OCI-LY3 (cell line): ENCODE results near the gene IL25.

Experiments
- H2AFZ ChIP-seq: fragments of 200-600, 300-600 bp; shearing (Covaris generic); 2 replicates; pipeline ENCODE4 v1.6.0; 2014; ENCODE audit warnings: antibody characterized with exemption, low read depth, low read length
- H3K27ac ChIP-seq: fragments of 200-600, 300-600 bp; sonication (generic); 2 replicates; pipeline ENCODE4 v1.5.1; 2014; ENCODE audit warnings: mild to moderate bottlenecking, low read length, moderate library complexity, mixed read lengths
- H3K27me3 ChIP-seq: fragments of 200-600, 300-600 bp; sonication (generic); 2 replicates; pipeline ENCODE4 v1.6.1; 2014; ENCODE audit warnings: low read depth, low read length, mixed read lengths
- H3K36me3 ChIP-seq: fragments of 200-600, 300-600 bp; sonication (generic); replicated peaks from 2 replicates; pipeline ENCODE3; 2014; ENCODE audit warnings: low read depth, low read length, mixed read lengths
- H3K4me1 ChIP-seq: fragments of 300-600, 200-600 bp; sonication (generic); 2 replicates; pipeline ENCODE4 v1.6.1; 2014; ENCODE audit warnings: low read length, mixed read lengths
- H3K4me2 ChIP-seq: fragments of 200-600, 300-600 bp; sonication (generic); 2 replicates; pipeline ENCODE4 v1.6.1; 2014; ENCODE audit warnings: low read length, mixed read lengths
- H3K4me3 ChIP-seq: fragments of 300-600, 200-600 bp; sonication (generic); 2 replicates; pipeline ENCODE4 v1.5.1; 2014; ENCODE audit warnings: antibody characterized with exemption, mild to moderate bottlenecking, low read length, moderate library complexity
- H3K79me2 ChIP-seq: fragments of 300-600, 200-600 bp; shearing (Covaris generic); 2 replicates; pipeline ENCODE4 v1.6.1; 2014; ENCODE audit warnings: mild to moderate bottlenecking, low read length, mixed read lengths
- H3K9ac ChIP-seq: fragments of 300-600, 200-600 bp; shearing (Covaris generic); 2 replicates; pipeline ENCODE4 v1.6.0; 2014; ENCODE audit warnings: mild to moderate bottlenecking, low read length, moderate library complexity
- H3K9me3 ChIP-seq: fragments of 200-600, 300-600 bp; shearing (Covaris generic); 2 replicates; pipeline ENCODE4 v1.6.1; 2014; ENCODE audit warnings: low read length, mixed read lengths; ENCODE audit not compliant: insufficient read depth
- H4K20me1 ChIP-seq: fragments of 200-600, 300-600 bp; sonication (generic); 2 replicates; pipeline ENCODE4 v1.6.1; 2016; ENCODE audit warnings: low read length, mixed read lengths; ENCODE audit not compliant: insufficient read depth
- CTCF ChIP-seq: fragments of 200-600, 300-600 bp; sonication (generic); IDR thresholded peaks from 2 replicates; pipeline ENCODE4 v1.5.1; 2014; ENCODE audit warnings: antibody characterized with exemption, low read length, low read depth
- EZH2phosphoT487 ChIP-seq: fragments of 200-600 bp; shearing (Covaris generic); IDR thresholded peaks from 2 replicates; pipeline ENCODE4 v1.6.1; 2018; ENCODE audit warnings: antibody characterized with exemption, mixed run types, low read depth

Gene IL25

GRCh38 chr14:23347406-23348296 is 25.0 kb upstream of the IL25 start:
- Histone ChIP-seq H3K27ac (no peak overlapping the region), H3K79me2 (no peaks in the 10 kb centered on the region), H3K36me3 (no peaks in the 10 kb centered on the region), H3K9ac (no peak overlapping the region), H4K20me1 (no peaks in the 10 kb centered on the region), H3K4me3 (no peak overlapping the region), H3K4me1 (no peaks in the 10 kb centered on the region), H3K27me3 (no peaks in the 10 kb centered on the region), H2AFZ (no peak overlapping the region), H3K9me3 (no peaks in the 10 kb centered on the region), H3K4me2 (no peak overlapping the region)
- TF ChIP-seq EZH2phosphoT487 (no peak), CTCF (no peak)

- no peak overlapping the region for H3K27ac ChIP-seq
- H3K27me3 ChIP-seq: 0 out of 2 replicates have a peak, but pooled peaks cover 2% of the 10 kb centered on the region
- H3K4me2 ChIP-seq: no peak overlapping the region
- TF ChIP-seq CTCF: no peak
- no peak for TF ChIP-seq EZH2phosphoT487
- H4K20me1 ChIP-seq: no peaks in the 10 kb centered on the region
- H2AFZ ChIP-seq: no peak overlapping the region
- H3K79me2 ChIP-seq: no peaks in the 10 kb centered on the region
- H3K9me3 ChIP-seq: no peaks in the 10 kb centered on the region
- H3K9ac ChIP-seq: no peak overlapping the region
- no peaks in the 10 kb centered on the region for H3K4me1 ChIP-seq
- no peak overlapping the region for H3K4me3 ChIP-seq
- H3K36me3 ChIP-seq: no peaks in the 10 kb centered on the region
Measured at GRCh38 chr14:23348297-23348655, 24.3 kb upstream of the IL25 start.

- H3K79me2 ChIP-seq: no peaks in the 10 kb centered on the region
- no peak overlapping the region for H3K4me3 ChIP-seq
Measured at GRCh38 chr14:23349156-23349845, 23.3 kb upstream of the IL25 start.

More at GRCh38 chr14:23349156-23349845, 23.3 kb upstream of the IL25 start:
- no peaks in the 10 kb centered on the region for H3K4me1 ChIP-seq
- H4K20me1 ChIP-seq: no peaks in the 10 kb centered on the region
- H2AFZ ChIP-seq: no peak overlapping the region
- no peak overlapping the region for H3K4me2 ChIP-seq
- no peak overlapping the region for H3K27ac ChIP-seq
- no peaks in the 10 kb centered on the region for H3K9me3 ChIP-seq
- H3K27me3 ChIP-seq: 0 out of 2 replicates have a peak, but pooled peaks cover 11% of the 10 kb centered on the region
- no peak overlapping the region for H3K9ac ChIP-seq
- TF ChIP-seq EZH2phosphoT487: no peak
- TF ChIP-seq CTCF: no peak
- no peaks in the 10 kb centered on the region for H3K36me3 ChIP-seq
